ENCODE results near the gene FAM47C. TPM values are rescaled to one million over a fixed set of nuclear protein-coding genes. Genes with fewer than 3 reads are reported as not detected.

The FAM47C gene
- not detected in 2 replicates for total RNA-seq

GRCh38 chrX:37008182-37008581 lies at the start of gene FAM47C:
TSS of gene FAM47C (plus strand) at chrX:37008366. CDS start at chrX:37008411, 45 bp downstream.

